Fibroblast of villous mesenchyme (primary cell): ENCODE data around the gene PI16. TPM values are rescaled to one million over a fixed set of nuclear protein-coding genes. Genes with fewer than 3 reads are reported as not detected.
"Not testable (repeated sequence)": the region's sequence is repeated elsewhere in the genome, so short reads cannot be mapped to it uniquely, and the experiment has no call there.

Experiments used
- DNase-seq: peaks from one replicate; pipeline ENCODE4 v3.0.0-alpha.2; 2010; ENCODE audit warnings: low read depth
- H3K4me3 ChIP-seq: 2 replicates; pipeline ENCODE4 v1.5.1; 2011; ENCODE audit warnings: low read depth, mild to moderate bottlenecking, low read length
- total RNA-seq: library from RNA; depleted of rRNA; stranded (reverse); fragments of >200 nt; gene quantifications from 2 replicates; pipeline ENCODE4 v1.2.3, GENCODE V29; 2012
- TF ChIP-seq, protein P1 (sequence below): IDR thresholded peaks from 2 replicates; pipeline ENCODE4 v1.5.1; 2012; ENCODE audit warnings: low read depth, mild to moderate bottlenecking, low read length; ENCODE audit not compliant: insufficient read depth

PI16 gene
- total RNA-seq, 1 donor, result under 0.01 TPM

DNA sequence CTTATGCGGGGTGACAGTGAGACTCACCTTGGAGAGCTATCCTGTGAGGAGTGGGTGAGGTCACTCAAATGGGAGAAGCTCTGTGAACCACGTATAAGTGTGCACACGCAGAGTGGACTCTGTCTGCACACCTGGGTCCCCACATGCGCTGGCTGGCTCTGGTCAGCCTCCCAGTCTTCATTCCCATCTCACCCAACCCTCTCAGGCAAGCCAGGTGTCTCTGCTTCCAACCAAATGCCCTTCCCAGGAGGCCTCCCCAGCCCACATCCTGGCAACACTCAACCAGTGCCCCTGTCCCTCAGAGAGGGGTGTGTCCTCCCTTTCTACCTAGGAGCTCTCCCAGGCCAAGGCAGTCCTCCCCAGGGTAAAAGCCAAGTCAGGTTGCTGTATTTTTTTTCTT is 8.0 kb upstream of the PI16 start:
- TF ChIP-seq, protein P1, sequence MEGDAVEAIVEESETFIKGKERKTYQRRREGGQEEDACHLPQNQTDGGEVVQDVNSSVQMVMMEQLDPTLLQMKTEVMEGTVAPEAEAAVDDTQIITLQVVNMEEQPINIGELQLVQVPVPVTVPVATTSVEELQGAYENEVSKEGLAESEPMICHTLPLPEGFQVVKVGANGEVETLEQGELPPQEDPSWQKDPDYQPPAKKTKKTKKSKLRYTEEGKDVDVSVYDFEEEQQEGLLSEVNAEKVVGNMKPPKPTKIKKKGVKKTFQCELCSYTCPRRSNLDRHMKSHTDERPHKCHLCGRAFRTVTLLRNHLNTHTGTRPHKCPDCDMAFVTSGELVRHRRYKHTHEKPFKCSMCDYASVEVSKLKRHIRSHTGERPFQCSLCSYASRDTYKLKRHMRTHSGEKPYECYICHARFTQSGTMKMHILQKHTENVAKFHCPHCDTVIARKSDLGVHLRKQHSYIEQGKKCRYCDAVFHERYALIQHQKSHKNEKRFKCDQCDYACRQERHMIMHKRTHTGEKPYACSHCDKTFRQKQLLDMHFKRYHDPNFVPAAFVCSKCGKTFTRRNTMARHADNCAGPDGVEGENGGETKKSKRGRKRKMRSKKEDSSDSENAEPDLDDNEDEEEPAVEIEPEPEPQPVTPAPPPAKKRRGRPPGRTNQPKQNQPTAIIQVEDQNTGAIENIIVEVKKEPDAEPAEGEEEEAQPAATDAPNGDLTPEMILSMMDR, result no peak
- no peak for DNase-seq

DNA sequence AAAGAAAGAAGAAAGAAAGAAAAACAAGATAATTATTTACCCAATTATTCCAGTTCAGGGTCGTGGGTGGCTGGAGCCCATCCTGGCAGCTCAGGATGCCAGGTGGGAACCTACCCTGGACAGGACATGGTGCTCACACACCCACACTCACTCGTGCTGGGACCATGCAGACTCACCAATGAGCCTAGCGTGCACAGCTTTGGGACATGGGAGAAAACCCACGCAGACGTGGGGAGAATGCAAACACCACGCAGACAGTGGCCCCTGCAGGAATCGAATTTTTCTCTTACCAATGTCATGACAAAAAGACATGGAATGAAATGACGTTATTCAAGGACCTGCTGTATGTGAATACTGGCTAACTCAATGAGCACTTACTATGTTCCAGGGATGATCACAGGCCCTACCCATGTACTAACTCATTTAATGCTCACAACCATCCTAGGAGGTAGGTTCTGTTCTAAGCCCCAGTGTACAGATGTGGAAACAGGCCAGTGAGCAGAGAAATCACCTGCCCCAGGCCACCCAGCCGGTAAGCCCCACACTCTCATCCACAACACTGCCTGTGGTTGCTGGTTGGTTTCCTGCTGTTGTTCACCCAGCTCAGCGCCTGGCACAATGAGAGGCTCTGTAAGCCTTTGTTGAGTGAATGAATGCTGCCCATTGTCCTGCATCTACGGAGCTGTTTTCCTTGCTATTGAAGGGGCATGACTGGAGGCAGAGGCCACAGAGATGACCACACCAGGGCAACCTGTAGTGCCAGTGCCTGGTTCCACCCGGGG is 6.8 kb upstream of the PI16 start:
- no peak overlapping the region for H3K4me3 ChIP-seq
- no peak for DNase-seq
- TF ChIP-seq, protein P1, result no peak

More for the DNA sequence above, 8.0 kb upstream of the PI16 start:
- no peak overlapping the region for H3K4me3 ChIP-seq

DNA sequence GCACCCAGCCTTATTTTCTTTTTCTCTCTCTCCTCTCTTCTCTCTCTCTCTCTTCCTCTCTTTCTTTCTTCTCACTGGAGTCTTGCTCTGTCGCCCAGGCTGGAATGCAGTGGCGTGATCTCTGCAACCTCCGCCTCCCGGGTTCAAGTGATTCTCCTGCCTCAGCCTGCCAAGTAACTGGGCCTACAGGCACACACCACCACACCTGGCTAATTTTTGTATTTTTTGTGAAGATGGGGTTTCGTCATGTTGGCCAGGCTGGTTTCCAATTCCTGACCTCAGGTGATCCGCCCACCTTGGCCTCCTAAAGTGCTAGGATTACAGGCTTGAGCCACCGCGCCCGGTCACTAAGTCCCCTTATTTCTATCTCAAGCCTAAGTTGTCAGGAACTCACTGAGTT is 5.5 kb upstream of the PI16 start:
- not testable (repeated sequence) for DNase-seq, H3K4me3 ChIP-seq

DNA sequence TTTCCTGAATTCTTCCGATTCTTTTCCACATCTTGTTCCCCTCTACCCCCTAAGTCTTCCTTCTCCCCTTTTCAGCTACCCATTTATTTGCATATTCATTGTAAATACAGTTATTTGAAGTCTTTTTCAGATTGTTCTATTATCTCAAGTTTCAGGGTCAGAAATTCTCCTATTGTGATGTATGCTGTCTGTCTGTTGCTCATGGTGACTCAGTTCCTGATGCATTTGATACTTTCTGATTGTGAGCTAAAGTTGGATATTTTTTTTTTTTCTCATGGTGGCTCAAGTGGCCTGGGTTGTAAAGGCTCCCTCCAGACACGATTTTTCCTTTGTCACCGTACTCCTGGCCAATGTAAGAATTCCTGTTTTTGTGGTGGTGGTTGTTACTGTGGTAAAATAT is 4.9 kb upstream of the PI16 start:
- no peak for DNase-seq

DNA sequence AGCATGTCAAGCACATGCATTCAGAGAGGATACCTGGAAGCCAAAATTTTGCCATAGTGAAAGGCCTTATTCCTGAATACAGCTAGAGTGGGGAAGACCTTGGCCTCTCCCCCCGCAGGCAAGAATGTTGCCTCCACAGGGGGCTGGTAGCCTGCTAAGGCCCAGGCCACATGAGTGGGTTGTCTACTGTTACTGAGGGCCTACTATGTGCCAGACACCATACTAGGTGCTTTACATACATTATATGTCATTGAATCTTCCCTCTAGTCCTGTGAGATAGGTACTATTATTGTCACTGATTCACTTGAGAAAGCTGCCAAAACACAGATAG is 642 bp upstream of the PI16 start:
- DNase-seq, result no peak
- TF ChIP-seq, protein P1, result no peak
- no peak overlapping the region for H3K4me3 ChIP-seq

More for the DNA sequence above, 4.9 kb upstream of the PI16 start:
- no peak overlapping the region for H3K4me3 ChIP-seq
- TF ChIP-seq, protein P1, result no peak

DNA sequence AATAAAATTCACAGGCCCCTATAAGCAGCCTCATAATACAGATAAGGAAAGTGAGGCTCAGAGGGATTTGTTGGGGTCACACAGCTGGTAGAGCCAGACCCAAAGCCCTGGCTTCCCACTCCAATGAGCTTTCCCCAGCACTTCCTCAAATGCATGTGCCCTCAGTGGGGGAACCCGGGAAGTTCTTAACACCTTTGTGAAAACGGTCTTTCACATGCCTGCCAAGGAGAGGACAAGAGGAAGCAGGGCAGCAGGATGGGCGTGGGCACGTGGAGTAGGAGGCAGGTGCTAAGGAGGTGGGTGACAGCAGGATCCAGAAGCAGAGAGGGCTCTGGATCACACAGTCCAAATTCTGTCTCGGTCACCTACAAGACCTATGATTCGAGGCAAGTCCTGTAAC is 598 bp downstream of the PI16 start:
- H3K4me3 ChIP-seq, result no peak overlapping the region
- DNase-seq, result no peak
- TF ChIP-seq, protein P1, result no peak

DNA sequence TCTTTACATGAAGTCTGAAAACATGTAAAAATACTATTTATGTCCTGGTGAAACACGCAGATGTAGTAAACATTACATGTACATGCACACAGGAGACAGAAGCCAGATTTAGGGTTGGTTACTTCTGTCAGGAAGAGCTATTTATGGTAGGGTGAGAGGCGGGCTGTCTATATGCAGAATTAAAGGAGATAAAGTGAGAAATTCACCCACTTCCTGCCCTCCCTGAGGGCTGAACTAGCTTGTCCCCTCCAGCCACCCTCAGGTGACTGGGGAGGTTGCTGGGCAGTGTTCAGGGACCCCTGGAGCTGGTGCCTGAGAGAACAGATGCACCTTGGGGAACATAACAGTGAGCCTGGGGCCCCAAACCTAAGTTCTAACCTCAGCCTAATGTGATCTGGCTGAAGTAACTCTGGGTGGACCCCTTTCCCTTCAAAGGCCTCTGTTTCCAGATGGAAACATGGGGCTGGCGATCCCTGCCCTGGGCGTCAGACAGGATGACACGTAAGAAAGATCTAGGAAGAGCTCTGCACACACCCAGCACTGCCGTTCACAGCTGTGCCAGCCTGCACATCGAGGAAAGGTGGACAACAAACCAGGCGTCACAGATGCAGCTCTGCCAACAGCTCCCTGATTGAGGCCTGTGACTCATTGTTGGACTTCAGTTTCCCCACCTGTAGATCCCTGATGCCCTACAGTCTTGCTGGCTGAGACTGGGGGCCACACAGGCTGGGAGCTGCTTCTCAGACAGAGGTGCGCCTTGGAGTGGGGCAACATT is 1.3 kb downstream of the PI16 start:
- DNase-seq, result no peak
- H3K4me3 ChIP-seq, result no peak overlapping the region
- TF ChIP-seq, protein P1, result no peak
